Measurements from ENCODE around the gene FYB1. TPM values are rescaled to one million over a fixed set of nuclear protein-coding genes. Genes with fewer than 3 reads are reported as not detected.

The FYB1 gene
- total and polyA plus RNA-seq, 2 of the 8 experiments (the other 6 are each of a cell fraction or from before 2014, with no cell fraction given): not detected

DNA sequence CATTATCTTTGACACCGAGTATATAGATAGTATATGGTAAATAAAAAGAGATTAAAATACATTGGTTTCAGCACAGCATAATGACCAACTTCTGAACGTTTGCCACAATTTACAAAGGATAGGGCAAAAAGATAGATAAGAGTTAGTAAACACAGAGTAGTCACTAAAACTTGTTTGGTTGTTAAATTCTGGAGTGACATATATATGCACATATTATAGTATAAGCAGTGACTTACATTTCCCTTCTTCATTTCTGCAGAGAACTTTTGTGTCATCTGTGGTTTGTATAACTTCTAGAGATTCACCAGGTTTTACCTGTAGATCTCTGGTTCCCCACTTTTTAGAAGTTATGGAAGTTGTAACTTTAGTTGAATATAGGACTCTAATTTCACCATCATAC is 100.7 kb downstream of the FYB1 start:
- DNase-seq (ENCODE audit: low read depth in 1 of 2, low spot score in 2 of 2) (no peak), FAIRE-seq (no peak)
- no peaks in the 10 kb centered on the region for H3K27me3 ChIP-seq (replicated peaks in 1 of 4; ENCODE audit: control insufficient read depth in 3 of 4, extremely low read depth in 1 of 4, insufficient read depth in 3 of 4, low read length in 3 of 4)
- H3K23me2 ChIP-seq (ENCODE audit: low read depth, low read length): no peaks in the 10 kb centered on the region
- H3K4me2 ChIP-seq (ENCODE audit: insufficient read depth in 1 of 2, low read depth in 2 of 2, low read length in 2 of 2): no peak overlapping the region
- no peak overlapping the region for H2AFZ ChIP-seq (ENCODE audit: low read length)
- H3K4ac ChIP-seq (replicated peaks; ENCODE audit: insufficient read length, low read depth, low read length): no peak overlapping the region
- H3K56ac ChIP-seq (replicated peaks; ENCODE audit: insufficient read length, low read depth, low read length): no peak overlapping the region
- no peak overlapping the region for H4K5ac ChIP-seq (ENCODE audit: insufficient read length, low read depth, low read length)
- no peaks in the 10 kb centered on the region for H4K20me1 ChIP-seq (replicated peaks in 1 of 2; ENCODE audit: control insufficient read depth in 1 of 2, insufficient read depth in 2 of 2, low read length in 2 of 2)
- H3K23ac ChIP-seq (ENCODE audit: insufficient read length): no peak overlapping the region
- H3K27ac ChIP-seq (ENCODE audit: low read depth, low read length): no peak overlapping the region
- no peaks in the 10 kb centered on the region for H3K4me1 ChIP-seq (replicated peaks in 1 of 4; ENCODE audit: control insufficient read depth in 3 of 4, insufficient read depth in 4 of 4, low read length in 3 of 4)
- H2BK20ac ChIP-seq (ENCODE audit: low read length): no peak overlapping the region
- TF ChIP-seq RFX5 (IDR thresholded peaks at IDR 0.05; ENCODE audit: borderline replicate concordance, low read depth, low read length) (no peak), RNF2 (IDR thresholded peaks at IDR 0.05; ENCODE audit: borderline replicate concordance, low read depth, low read length, missing control alignments, poor library complexity, severe bottlenecking) (no peak), ZNF274 (IDR thresholded peaks at IDR 0.05; ENCODE audit: borderline replicate concordance, extremely low read depth, low read length) (no peak), NRF1 (IDR thresholded peaks at IDR 0.05; ENCODE audit: low read depth, low read length) (no peak), KDM5A (IDR thresholded peaks at IDR 0.05; ENCODE audit: low read length) (no peak), SP2 (IDR thresholded peaks at IDR 0.05; ENCODE audit: low read length) (no peak), CBX5 (IDR thresholded peaks at IDR 0.05; ENCODE audit: low read depth, low read length) (no peak)
- 80% methylated on average over 2 of the region's 2 CpGs; no CpG with 5 or more reads in 1 of the 2 experiments for WGBS, 2 experiments (ENCODE audit: extremely low coverage in 1 of 2, insufficient coverage in 1 of 2, insufficient read length in 1 of 2, insufficient replicate concordance in 2 of 2, low coverage in 1 of 2, low lambda C conversion rate in 2 of 2, missing lambda C conversion rate in 1 of 2)
- no peaks in the 10 kb centered on the region for H3K36me3 ChIP-seq (ENCODE audit: control insufficient read depth in 2 of 4, insufficient read depth in 4 of 4, low read length in 3 of 4)
- no peak overlapping the region for H3K18ac ChIP-seq (ENCODE audit: extremely low read depth, low read length)
- H2BK15ac ChIP-seq (ENCODE audit: low read length): no peak overlapping the region
- H3K79me2 ChIP-seq (ENCODE audit: control insufficient read depth in 1 of 2, insufficient read depth in 2 of 2, low read length in 2 of 2): no peaks in the 10 kb centered on the region
- no peak overlapping the region for H4K91ac ChIP-seq (replicated peaks; ENCODE audit: insufficient read length, low read length)
- H3K79me1 ChIP-seq (ENCODE audit: low read depth, low read length): no peaks in the 10 kb centered on the region
- no peak overlapping the region for H3K14ac ChIP-seq (ENCODE audit: insufficient read length)
- no peak overlapping the region for H2BK5ac ChIP-seq (ENCODE audit: low read depth, low read length)
- no peak overlapping the region for H3K9ac ChIP-seq (replicated peaks in 1 of 4; ENCODE audit: extremely low read depth in 1 of 4, low read depth in 3 of 4, low read length in 3 of 4)
- H2BK120ac ChIP-seq (replicated peaks; ENCODE audit: low read depth, low read length): no peak overlapping the region
- no peaks in the 10 kb centered on the region for H3K9me3 ChIP-seq (ENCODE audit: insufficient read depth in 2 of 2, low read depth in 1 of 2, low read length in 1 of 2)
- POLR2A ChIA-PET (ENCODE audit: partially characterized antibody): no interaction called here
- H4K8ac ChIP-seq (ENCODE audit: extremely low read depth, insufficient read depth, low read length): no peak overlapping the region
- CTCF ChIA-PET (ENCODE audit: partially characterized antibody): interaction anchor here (0.9 to 1.5 kb wide), 3 partner anchors 16 to 46 kb away, joined by 3 to 4 read pairs (median 3); no protein-coding TSS in a partner anchor
- H3K4me3 ChIP-seq (ENCODE audit: extremely low read depth in 1 of 4, insufficient read depth in 2 of 4, low read depth in 3 of 4, low read length in 4 of 4): no peak overlapping the region
- no peak overlapping the region for H2BK12ac ChIP-seq (ENCODE audit: low read depth, low read length)
- no peak overlapping the region for H2AK5ac ChIP-seq (ENCODE audit: low read depth, low read length)

Measured in H1 (cell line).